Measurements from ENCODE around the gene ZRSR2. TPM values are rescaled to one million over a fixed set of nuclear protein-coding genes. Genes with fewer than 3 reads are reported as not detected.

Gene ZRSR2
- total RNA-seq, 5 donors from 2014 or later (not counting 1 experiment from before 2014, with no cell fraction given): 18.5 to 35.4 (median 21.6) TPM

DNA sequence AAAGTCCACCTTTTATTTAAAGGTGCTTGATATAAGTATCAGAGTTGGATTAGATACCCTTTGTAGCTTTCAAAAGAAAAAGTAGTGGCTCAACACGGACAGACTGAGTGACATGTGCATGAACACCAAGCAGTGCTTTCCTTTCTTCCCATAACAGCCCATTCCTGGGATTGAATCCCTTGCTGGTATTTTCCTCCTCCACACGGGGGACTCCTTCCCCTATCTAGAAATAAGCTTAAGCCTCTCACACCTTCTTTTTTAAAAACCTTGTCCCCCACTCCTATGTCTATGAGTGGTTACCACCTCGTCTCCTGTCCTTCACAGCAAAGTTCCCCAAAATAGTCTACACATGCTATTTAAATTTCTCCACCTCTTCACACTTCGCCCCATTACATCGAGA, 59.3 kb downstream of the ZRSR2 start:
- Histone ChIP-seq H3K4me1 (ENCODE audit: control insufficient read depth in 1 of 2, extremely low read depth in 1 of 2, insufficient read depth in 2 of 2, low read length in 2 of 2) (peaks cover 4 to 9% of the 10 kb centered on the region in 2 experiments), H3K9me3 (no peaks in the 10 kb centered on the region), H3K4me3 (ENCODE audit: control insufficient read depth in 1 of 2, extremely low read depth in 1 of 2, low read length in 1 of 2) (no peak overlapping the region), H3K27me3 (replicated peaks in 1 of 2; ENCODE audit: control insufficient read depth in 2 of 2, extremely low read depth in 1 of 2, insufficient read depth in 2 of 2, low read length in 1 of 2) (no peaks in the 10 kb centered on the region), H3K27ac (ENCODE audit: low read length) (no peak overlapping the region), H3K36me3 (ENCODE audit: control insufficient read depth in 2 of 2, extremely low read depth in 1 of 2, insufficient read depth in 1 of 2, low read length in 1 of 2) (peaks cover 0 to 11% of the 10 kb centered on the region in 2 donors)
- CTCF ChIA-PET: no interaction called here
- no peak overlapping the region for H3K27ac Mint-ChIP-seq
- peaks cover 18 to 40% (median 35%) of the 10 kb centered on the region in 3 donors for H3K4me1 Mint-ChIP-seq
- ATAC-seq (replicated peaks in 1 of 4) (no peak), DNase-seq (no peak)
- POLR2A ChIA-PET: no interaction called here
- no peak overlapping the region for H3K4me3 Mint-ChIP-seq
- WGBS (ENCODE audit: insufficient coverage): 50% methylated on average over 1 of the region's 5 CpGs
- no peaks in the 10 kb centered on the region for H3K9me3 Mint-ChIP-seq
- H3K27me3 Mint-ChIP-seq: no peaks in the 10 kb centered on the region
- H3K36me3 Mint-ChIP-seq: peaks cover 13% of the 10 kb centered on the region

DNA sequence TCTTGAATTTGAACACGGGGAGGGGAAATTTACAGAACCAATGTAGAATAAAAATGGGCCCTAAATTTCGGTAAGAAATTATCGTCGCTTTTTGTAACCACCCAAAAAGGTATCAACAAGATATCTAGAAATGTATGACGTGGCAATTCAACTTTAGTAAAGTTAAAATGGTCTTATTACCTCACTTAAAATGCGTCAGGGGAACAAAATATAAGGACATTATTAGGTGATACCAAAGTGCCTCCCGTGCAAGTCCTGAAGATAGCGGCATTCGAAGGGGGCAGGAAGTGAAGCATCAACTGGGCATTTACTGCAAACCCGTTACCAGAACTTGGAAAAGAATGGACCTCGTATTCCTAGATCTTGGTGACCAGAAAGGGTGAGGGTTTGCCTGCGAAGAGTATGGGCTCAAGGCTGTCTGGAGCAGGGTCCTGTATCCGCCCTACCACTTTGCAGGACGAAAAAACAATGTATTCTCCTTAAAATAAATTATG, 63.3 kb downstream of the ZRSR2 start:
- no CpG with 5 or more reads among the region's 14 CpGs for WGBS (ENCODE audit: insufficient coverage)
- peaks cover 0 to 2% of the 10 kb centered on the region in 2 donors for H3K36me3 ChIP-seq (ENCODE audit: control insufficient read depth in 2 of 2, extremely low read depth in 1 of 2, insufficient read depth in 1 of 2, low read length in 1 of 2)
- H3K4me1 ChIP-seq (ENCODE audit: control insufficient read depth in 1 of 2, extremely low read depth in 1 of 2, insufficient read depth in 2 of 2, low read length in 2 of 2): peaks cover 9 to 10% of the 10 kb centered on the region in 2 experiments
- peak overlapping the region; percentile 54 to 69 for H3K4me3 ChIP-seq (ENCODE audit: control insufficient read depth in 1 of 2, extremely low read depth in 1 of 2, low read length in 1 of 2)
- peaks cover 6% of the 10 kb centered on the region for H3K36me3 Mint-ChIP-seq
- peak overlapping the region; percentile 76 to 98 (median 79) for H3K4me3 Mint-ChIP-seq
- H3K9me3 Mint-ChIP-seq: no peaks in the 10 kb centered on the region
- H3K27me3 Mint-ChIP-seq: no peaks in the 10 kb centered on the region
- H3K27ac ChIP-seq (ENCODE audit: low read length): no peak overlapping the region
- H3K27me3 ChIP-seq (replicated peaks in 1 of 2; ENCODE audit: control insufficient read depth in 2 of 2, extremely low read depth in 1 of 2, insufficient read depth in 2 of 2, low read length in 1 of 2): no peaks in the 10 kb centered on the region
- peak in 2 of 35 experiments; percentile 1 to 3 for DNase-seq
- H3K4me1 Mint-ChIP-seq: peaks cover 20 to 41% (median 32%) of the 10 kb centered on the region in 3 donors
- POLR2A ChIA-PET: no interaction called here
- H3K27ac Mint-ChIP-seq: peak overlapping the region; percentile 61
- CTCF ChIA-PET: interaction anchor here in 1 of 2 donors (0.6 kb wide), 1 partner anchor 193 kb away, joined by 4 read pairs; no protein-coding TSS in a partner anchor
- no peaks in the 10 kb centered on the region for H3K9me3 ChIP-seq
- no peak for ATAC-seq (replicated peaks in 1 of 4)

GRCh38 chrX:15854080-15854655, 63.9 kb downstream of the ZRSR2 start:
- DNase-seq (peak in 31 of 35 experiments; percentile 1 to 55 (median 23)), ATAC-seq (replicated peaks in 1 of 4) (peak; percentile 21 to 41 (median 36))
- H3K27me3 Mint-ChIP-seq: no peaks in the 10 kb centered on the region
- H3K27ac Mint-ChIP-seq: peak overlapping the region; percentile 23 to 61
- CTCF ChIA-PET: interaction anchor here in 1 of 2 donors (0.6 to 1.0 kb wide), 5 partner anchors 35 to 1036 kb away, joined by 3 to 6 read pairs (median 4); partner anchors contain the start of gene SYAP1
- peaks cover 6% of the 10 kb centered on the region for H3K36me3 Mint-ChIP-seq
- Histone ChIP-seq H3K4me3 (ENCODE audit: control insufficient read depth in 1 of 2, extremely low read depth in 1 of 2, low read length in 1 of 2) (peak overlapping the region; percentile 54 to 69), H3K27ac (ENCODE audit: low read length) (no peak overlapping the region), H3K4me1 (ENCODE audit: control insufficient read depth in 1 of 2, extremely low read depth in 1 of 2, insufficient read depth in 2 of 2, low read length in 2 of 2) (peaks cover 9 to 10% of the 10 kb centered on the region in 2 experiments), H3K36me3 (ENCODE audit: control insufficient read depth in 2 of 2, extremely low read depth in 1 of 2, insufficient read depth in 1 of 2, low read length in 1 of 2) (peaks cover 0 to 2% of the 10 kb centered on the region in 2 donors), H3K9me3 (no peaks in the 10 kb centered on the region), H3K27me3 (replicated peaks in 1 of 2; ENCODE audit: control insufficient read depth in 2 of 2, extremely low read depth in 1 of 2, insufficient read depth in 2 of 2, low read length in 1 of 2) (no peaks in the 10 kb centered on the region)
- POLR2A ChIA-PET: interaction anchor here (0.6 to 1.1 kb wide), 4 partner anchors 63 to 179 kb away, joined by 3 to 17 read pairs (median 6); no protein-coding TSS in a partner anchor
- no peaks in the 10 kb centered on the region for H3K9me3 Mint-ChIP-seq
- peaks cover 20 to 40% (median 32%) of the 10 kb centered on the region in 3 donors for H3K4me1 Mint-ChIP-seq
- 0% methylated on average over 21 of the region's 65 CpGs for WGBS (ENCODE audit: insufficient coverage)
- H3K4me3 Mint-ChIP-seq: peak overlapping the region; percentile 76 to 98 (median 79)

GRCh38 chrX:15854712-15855567, 64.7 kb downstream of the ZRSR2 start, which contains the start of gene AP1S2:
Gene AP1S2, minus strand, starts transcription at chrX:15854813. Its CDS starts 2,289 bp downstream, at chrX:15852524.
- Mint-ChIP-seq H3K9me3 (no peaks in the 10 kb centered on the region), H3K4me3 (peak within 1 kb of the TSS; percentile 91 to 98 (median 93)), H3K27me3 (no peaks in the 10 kb centered on the region), H3K27ac (peak within 1 kb of the TSS; percentile 97), H3K4me1 (peaks cover 20 to 35% (median 28%) of the 10 kb centered on the region in 3 donors), H3K36me3 (peaks cover 2% of the 10 kb centered on the region)
- no peaks in the 10 kb centered on the region for H3K9me3 ChIP-seq
- H3K4me3 ChIP-seq (ENCODE audit: control insufficient read depth in 1 of 2, extremely low read depth in 1 of 2, low read length in 1 of 2): peak within 1 kb of the TSS; percentile 72 to 79
- DNase-seq: peak; percentile 85 to 98 (median 93)
- ChIA-PET CTCF (interaction anchor here in 1 of 2 donors (0.6 to 1.4 kb wide), 7 partner anchors 36 to 1035 kb away, joined by 3 to 6 read pairs (median 3); partner anchors contain the start of gene SYAP1), POLR2A (interaction anchor here (0.6 to 1.1 kb wide), 6 partner anchors 11 to 180 kb away, joined by 3 to 17 read pairs (median 4); partner anchors contain the start of gene CA5B (in 1 of the 2))
- WGBS (ENCODE audit: insufficient coverage): 0% methylated on average over 51 of the region's 85 CpGs
- no peaks in the 10 kb centered on the region for H3K36me3 ChIP-seq (ENCODE audit: control insufficient read depth in 2 of 2, extremely low read depth in 1 of 2, insufficient read depth in 1 of 2, low read length in 1 of 2)
- no peaks in the 10 kb centered on the region for H3K27me3 ChIP-seq (replicated peaks in 1 of 2; ENCODE audit: control insufficient read depth in 2 of 2, extremely low read depth in 1 of 2, insufficient read depth in 2 of 2, low read length in 1 of 2)
- ATAC-seq (replicated peaks in 1 of 4): peak; percentile 93 to 96 (median 94)
- peaks cover 9 to 10% of the 10 kb centered on the region in 2 experiments for H3K4me1 ChIP-seq (ENCODE audit: control insufficient read depth in 1 of 2, extremely low read depth in 1 of 2, insufficient read depth in 2 of 2, low read length in 2 of 2)
- H3K27ac ChIP-seq (ENCODE audit: low read length): peak within 1 kb of the TSS; percentile 83

- H3K27me3 Mint-ChIP-seq: no peaks in the 10 kb centered on the region
- H3K27ac Mint-ChIP-seq: peak overlapping the region; percentile 97
- ChIA-PET POLR2A (no interaction called here), CTCF (interaction anchor here (1.0 to 1.4 kb wide), 5 partner anchors 10 to 181 kb away, joined by 3 to 6 read pairs (median 3); partner anchors contain the start of gene ZRSR2 (in 1 of the 2))
- Histone ChIP-seq H3K4me1 (ENCODE audit: control insufficient read depth in 1 of 2, extremely low read depth in 1 of 2, insufficient read depth in 2 of 2, low read length in 2 of 2) (peaks cover 9 to 10% of the 10 kb centered on the region in 2 experiments), H3K9me3 (no peaks in the 10 kb centered on the region), H3K4me3 (ENCODE audit: control insufficient read depth in 1 of 2, extremely low read depth in 1 of 2, low read length in 1 of 2) (peak overlapping the region; percentile 72 to 79), H3K36me3 (ENCODE audit: control insufficient read depth in 2 of 2, extremely low read depth in 1 of 2, insufficient read depth in 1 of 2, low read length in 1 of 2) (no peaks in the 10 kb centered on the region), H3K27me3 (replicated peaks in 1 of 2; ENCODE audit: control insufficient read depth in 2 of 2, extremely low read depth in 1 of 2, insufficient read depth in 2 of 2, low read length in 1 of 2) (no peaks in the 10 kb centered on the region), H3K27ac (ENCODE audit: low read length) (peak overlapping the region; percentile 83)
- ATAC-seq (replicated peaks in 1 of 4) (no peak), DNase-seq (peak in 2 of 35 experiments; percentile 1 to 2)
- peaks cover 20 to 31% (median 23%) of the 10 kb centered on the region in 3 donors for H3K4me1 Mint-ChIP-seq
- H3K9me3 Mint-ChIP-seq: no peaks in the 10 kb centered on the region
- no peaks in the 10 kb centered on the region for H3K36me3 Mint-ChIP-seq
- H3K4me3 Mint-ChIP-seq: peak overlapping the region; percentile 91 to 98 (median 93)
- 0% methylated on average over 2 of the region's 16 CpGs for WGBS (ENCODE audit: insufficient coverage)
These were observed 65.4 kb downstream of the ZRSR2 start for GRCh38 chrX:15855568-15856221.
